SK-N-MC (cell line): Measurements from ENCODE around the gene POLD1.
"Not testable (repeated sequence)": the region's sequence is repeated elsewhere in the genome, so short reads cannot be mapped to it uniquely, and the experiment has no call there.

Experiments
- DNase-seq: peaks from one replicate; pipeline ENCODE4 v3.0.0-alpha.2; 2011; ENCODE audit warnings: low read depth, low spot score
- H3K27ac ChIP-seq: fragments of 200-600 bp; sonication (generic); 2 replicates; pipeline ENCODE4 v1.5.1; 2016; ENCODE audit warnings: mixed run types
- H3K36me3 ChIP-seq: fragments of 200-600 bp; sonication (generic); 2 replicates; pipeline ENCODE4 v1.6.1; 2017; ENCODE audit warnings: antibody characterized with exemption, low read length, mixed read lengths; ENCODE audit not compliant: insufficient read depth
- H3K4me3 ChIP-seq: fragments of 200-600 bp; sonication (generic); 2 replicates; pipeline ENCODE4 v1.5.1; 2016
- H3K9ac ChIP-seq: fragments of 200-600 bp; sonication (generic); 2 replicates; pipeline ENCODE4 v1.8.0; 2017; ENCODE audit warnings: mixed run types, mixed read lengths; ENCODE audit not compliant: insufficient read length
- H3K9me3 ChIP-seq: fragments of 200-600 bp; sonication (generic); 2 replicates; pipeline ENCODE4 v1.6.1; 2017; ENCODE audit warnings: low read depth, mild to moderate bottlenecking, antibody characterized with exemption, low read length, moderate library complexity, mixed read lengths
- EZH2 ChIP-seq: fragments of 200-600 bp; sonication (generic); IDR thresholded peaks from one replicate; pipeline ENCODE4 v1.6.1; 2017; ENCODE audit warnings: antibody characterized with exemption
- FOXP2 ChIP-seq: optimal IDR thresholded peaks from 2 replicates; pipeline ENCODE3; 2011; ENCODE audit warnings: mild to moderate bottlenecking, moderate library complexity; ENCODE audit not compliant: insufficient read depth; ENCODE audit errors: extremely low read length, control extremely low read depth
- POLR2AphosphoS5 ChIP-seq: IDR thresholded peaks from 2 replicates; pipeline ENCODE4 v1.6.1; 2012; ENCODE audit warnings: mild to moderate bottlenecking, low read depth, low read length, borderline replicate concordance

Gene POLD1

GRCh38 chr19:50383852-50384684 lies at the start of gene POLD1:
POLD1 (plus strand) TSS chr19:50384347; CDS start chr19:50398852, 14,505 bp downstream.
- Histone ChIP-seq H3K4me3 (peak within 1 kb of the TSS; percentile 86), H3K9me3 (no peaks in the 10 kb centered on the region), H3K36me3 (peaks cover 27% of the 10 kb centered on the region; the same call in 1 of the 2 replicates), H3K9ac (peak within 1 kb of the TSS; percentile 80), H3K27ac (peak within 1 kb of the TSS; percentile 68)
- TF ChIP-seq EZH2 (no peak), POLR2AphosphoS5 (peak; percentile 83)
- DNase-seq, result peak; percentile 80

DNA sequence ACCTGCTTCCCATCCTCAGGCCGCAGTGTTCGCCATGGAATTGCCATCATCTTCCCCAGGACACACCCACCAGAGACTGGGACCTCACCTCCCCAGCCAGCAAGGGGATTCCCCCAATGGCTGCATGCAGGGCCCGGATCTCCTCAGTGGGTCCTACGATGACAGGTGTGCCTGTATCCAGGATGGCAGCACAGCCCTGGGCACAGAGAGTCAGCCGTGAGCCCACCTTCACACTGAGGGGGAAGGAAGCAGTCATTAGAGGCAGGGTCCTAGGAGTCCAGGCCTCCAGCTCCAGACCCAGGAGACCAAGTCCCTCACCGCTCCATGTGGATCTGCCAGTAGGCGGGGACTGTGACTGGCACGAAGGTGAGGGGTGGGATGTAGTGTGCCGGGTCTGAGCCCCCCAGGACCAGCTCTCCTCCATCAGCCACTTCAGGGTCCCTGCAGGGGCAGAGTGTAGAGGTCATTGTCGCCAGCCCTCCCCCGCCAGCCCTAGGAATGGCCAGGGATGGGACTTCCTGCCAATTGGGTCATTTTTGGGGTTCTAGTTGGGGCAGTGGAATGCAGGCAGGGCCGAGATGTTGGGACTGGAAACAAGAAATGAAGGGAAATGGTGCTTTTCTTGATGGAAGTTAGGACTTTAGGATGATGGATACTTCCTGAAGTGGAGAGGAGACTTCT lies 49.3 kb upstream of the POLD1 start:
- H3K36me3 ChIP-seq, result no peaks in the 10 kb centered on the region
- H3K27ac ChIP-seq, result no peak overlapping the region
- H3K4me3 ChIP-seq, result no peak overlapping the region
- TF ChIP-seq EZH2 (no peak), FOXP2 (no peak), POLR2AphosphoS5 (no peak)
- no peak overlapping the region for H3K9ac ChIP-seq
- no peaks in the 10 kb centered on the region for H3K9me3 ChIP-seq
- DNase-seq, result no peak

GRCh38 chr19:50337031-50337430 lies 47.1 kb upstream of the POLD1 start:
- H3K9ac ChIP-seq, H3K27ac ChIP-seq, DNase-seq, H3K4me3 ChIP-seq, H3K9me3 ChIP-seq, H3K36me3 ChIP-seq: not testable (repeated sequence)

DNA sequence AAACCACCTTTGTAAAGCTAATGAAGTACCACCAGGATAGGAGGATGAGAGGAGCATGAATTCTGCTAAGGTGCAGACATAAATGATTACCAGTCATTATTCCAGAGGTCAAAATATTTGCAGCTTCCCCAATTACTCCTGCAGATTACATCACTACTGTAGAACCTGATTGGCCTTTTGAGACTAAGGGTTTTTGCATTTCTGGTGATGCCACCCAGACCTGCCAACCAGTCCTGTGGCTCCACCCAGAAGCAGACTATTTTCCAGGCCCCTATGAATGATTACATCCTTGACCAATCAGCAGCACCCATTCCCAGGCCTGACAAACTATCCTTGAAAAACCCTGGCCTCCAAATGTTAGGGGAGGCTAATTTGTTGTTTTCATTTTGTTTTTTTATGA lies 43.8 kb upstream of the POLD1 start:
- no peaks in the 10 kb centered on the region for H3K36me3 ChIP-seq
- no peak for DNase-seq
- no peak overlapping the region for H3K4me3 ChIP-seq
- H3K27ac ChIP-seq, result no peak overlapping the region
- H3K9me3 ChIP-seq, result no peaks in the 10 kb centered on the region
- TF ChIP-seq FOXP2 (no peak), EZH2 (no peak), POLR2AphosphoS5 (no peak)
- H3K9ac ChIP-seq, result no peak overlapping the region

DNA sequence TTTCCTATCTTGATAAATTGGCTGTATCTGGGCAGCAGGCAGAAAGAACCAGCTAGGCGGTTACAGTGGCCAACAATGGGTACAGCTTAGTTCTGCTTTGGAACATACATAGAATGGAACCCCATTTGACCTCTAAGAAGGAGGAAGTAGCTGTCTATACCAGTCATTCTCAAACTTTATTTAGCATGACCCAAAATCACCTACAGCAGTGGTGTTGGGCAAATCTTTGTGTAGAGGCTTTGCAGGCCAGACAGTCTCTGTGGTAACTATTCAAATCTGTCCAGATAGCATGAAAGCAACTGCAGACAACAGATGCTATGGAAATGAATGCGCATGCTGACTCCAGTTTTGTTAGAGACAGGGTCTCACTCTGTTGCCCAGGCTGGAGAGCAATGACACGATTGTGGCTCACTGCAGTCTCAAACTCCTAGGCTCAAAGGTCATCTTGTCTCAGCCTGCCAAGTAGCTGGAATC lies 43.0 kb upstream of the POLD1 start:
- no peak for DNase-seq
- H3K36me3 ChIP-seq, result no peaks in the 10 kb centered on the region
- no peaks in the 10 kb centered on the region for H3K9me3 ChIP-seq
- H3K27ac ChIP-seq, result no peak overlapping the region
- no peak overlapping the region for H3K4me3 ChIP-seq
- no peak overlapping the region for H3K9ac ChIP-seq
- TF ChIP-seq FOXP2, result no peak
- no peak for TF ChIP-seq EZH2
- no peak for TF ChIP-seq POLR2AphosphoS5

DNA sequence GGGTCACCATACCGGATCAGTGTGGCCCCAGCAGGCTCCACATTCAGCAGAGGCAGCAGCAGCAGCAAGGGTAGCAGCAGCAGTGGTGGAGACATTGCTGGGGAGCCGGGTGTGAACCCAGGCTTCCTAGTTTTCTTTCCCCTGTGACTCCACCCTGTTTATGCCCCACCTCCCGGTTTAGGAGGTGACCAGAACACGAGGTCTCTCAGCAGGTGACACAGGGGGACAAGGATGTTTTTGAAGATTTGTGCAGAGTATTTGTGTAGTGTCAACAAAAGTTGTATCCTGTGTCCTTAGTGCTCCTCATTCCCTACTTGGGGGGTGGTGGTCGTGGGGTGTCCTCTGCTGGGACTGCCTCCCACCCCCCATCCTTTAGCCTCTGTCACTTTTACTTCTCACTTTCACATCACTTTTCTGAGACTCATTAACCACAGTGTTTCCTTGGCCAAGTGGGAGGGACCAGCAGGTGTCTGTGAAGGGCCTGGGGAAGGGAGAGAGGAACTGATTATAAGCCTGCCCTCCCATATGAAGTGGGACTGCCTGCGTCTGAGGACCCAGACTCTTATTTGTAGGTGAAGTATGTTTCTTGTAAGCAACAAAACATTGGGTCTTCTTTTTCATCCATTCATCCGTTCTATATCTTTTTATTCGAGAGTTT lies 39.4 kb upstream of the POLD1 start:
- no peaks in the 10 kb centered on the region for H3K36me3 ChIP-seq
- H3K4me3 ChIP-seq, result no peak overlapping the region
- H3K9me3 ChIP-seq, result no peaks in the 10 kb centered on the region
- no peak for DNase-seq
- H3K27ac ChIP-seq, result no peak overlapping the region
- TF ChIP-seq EZH2 (no peak), POLR2AphosphoS5 (no peak), FOXP2 (no peak)
- no peak overlapping the region for H3K9ac ChIP-seq

- not testable (repeated sequence) for H3K9ac ChIP-seq, H3K9me3 ChIP-seq, DNase-seq, H3K4me3 ChIP-seq, H3K36me3 ChIP-seq, H3K27ac ChIP-seq
These were observed 37.0 kb upstream of the POLD1 start for GRCh38 chr19:50347089-50347581.

DNA sequence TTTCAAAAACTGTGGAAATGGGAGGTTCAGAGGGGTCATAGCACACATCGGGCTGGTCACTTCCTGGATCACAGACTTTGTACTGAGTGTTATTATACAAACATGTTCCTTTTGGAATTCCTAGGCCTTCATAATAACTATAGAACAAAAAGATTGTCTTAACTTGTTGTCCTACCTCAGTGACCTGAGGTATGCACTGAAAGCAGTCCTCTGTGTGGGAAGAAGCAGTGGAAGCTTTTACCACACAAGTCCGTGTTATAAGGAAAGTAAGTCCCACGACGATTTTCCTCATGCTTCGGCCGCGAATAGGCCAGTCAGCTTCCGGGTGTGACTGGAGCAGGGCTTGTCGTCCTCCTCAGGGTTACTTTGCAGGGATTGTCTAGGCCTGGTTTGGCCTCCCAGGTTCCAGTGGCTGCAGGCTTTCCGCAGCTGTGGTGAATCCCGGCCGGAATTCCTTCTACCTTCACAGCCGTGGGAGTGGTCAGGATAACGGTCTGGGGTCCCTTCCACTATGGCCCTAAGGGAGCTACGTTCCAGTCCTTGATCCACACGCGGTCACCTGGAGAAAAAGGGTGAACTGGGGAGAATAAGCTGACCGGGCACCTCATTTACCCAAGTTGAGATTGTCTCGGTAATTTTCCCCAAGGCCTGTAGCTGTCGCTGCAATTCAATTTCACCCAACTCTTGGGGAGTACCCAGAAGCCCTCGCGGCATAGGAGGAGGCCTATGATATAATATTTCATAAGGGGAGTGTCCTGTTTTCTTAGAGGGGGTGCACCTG lies 34.7 kb upstream of the POLD1 start:
- no peak overlapping the region for H3K4me3 ChIP-seq
- no peak overlapping the region for H3K9ac ChIP-seq
- TF ChIP-seq EZH2 (no peak), POLR2AphosphoS5 (no peak), FOXP2 (no peak)
- no peaks in the 10 kb centered on the region for H3K9me3 ChIP-seq
- no peak for DNase-seq
- no peaks in the 10 kb centered on the region for H3K36me3 ChIP-seq
- no peak overlapping the region for H3K27ac ChIP-seq
